ENCODE results near the gene BEND7.
"Not testable (repeated sequence)": the region's sequence is repeated elsewhere in the genome, so short reads cannot be mapped to it uniquely, and the experiment has no call there.

The BEND7 gene

GRCh38 chr10:13441476-13441875, 87.3 kb downstream of the BEND7 start:
- H3K36me3 Mint-ChIP-seq = no peaks in the 10 kb centered on the region
- no peak overlapping the region for H3K27ac Mint-ChIP-seq
- peaks cover 31 to 55% of the 10 kb centered on the region in 2 donors for H3K27me3 Mint-ChIP-seq
- no peak for DNase-seq
- H3K4me1 Mint-ChIP-seq = peaks cover 7 to 10% of the 10 kb centered on the region in 2 donors
- no peak overlapping the region for H3K4me3 Mint-ChIP-seq
- ATAC-seq (replicated peaks) = no peak
- H3K9me3 Mint-ChIP-seq = no peaks in the 10 kb centered on the region

GRCh38 chr10:13440185-13441061, 88.4 kb downstream of the BEND7 start:
- H3K36me3 Mint-ChIP-seq = no peaks in the 10 kb centered on the region
- H3K27ac Mint-ChIP-seq = no peak overlapping the region
- no peaks in the 10 kb centered on the region for H3K9me3 Mint-ChIP-seq
- ATAC-seq (replicated peaks) = peak; percentile 91 to 92
- H3K4me3 Mint-ChIP-seq = peak overlapping the region; percentile 71 to 73
- H3K27me3 Mint-ChIP-seq = peaks cover 36 to 60% of the 10 kb centered on the region in 2 donors
- peaks cover 7 to 10% of the 10 kb centered on the region in 2 donors for H3K4me1 Mint-ChIP-seq
- peak; percentile 41 for DNase-seq

- H3K27me3 Mint-ChIP-seq = peaks cover 36 to 60% of the 10 kb centered on the region in 2 donors
- peak; percentile 27 to 31 for ATAC-seq (replicated peaks)
- no peak overlapping the region for H3K27ac Mint-ChIP-seq
- H3K4me1 Mint-ChIP-seq = peaks cover 7 to 10% of the 10 kb centered on the region in 2 donors
- no peak for DNase-seq
- peak overlapping the region; percentile 71 to 73 for H3K4me3 Mint-ChIP-seq
- H3K9me3 Mint-ChIP-seq = no peaks in the 10 kb centered on the region
- H3K36me3 Mint-ChIP-seq = no peaks in the 10 kb centered on the region
Observed at GRCh38 chr10:13439313-13440184, 89.3 kb downstream of the BEND7 start.

GRCh38 chr10:13437026-13437555, 91.7 kb downstream of the BEND7 start:
- no peaks in the 10 kb centered on the region for H3K36me3 Mint-ChIP-seq
- DNase-seq = no peak
- H3K4me1 Mint-ChIP-seq = peaks cover 7 to 10% of the 10 kb centered on the region in 2 donors
- no peak for ATAC-seq (replicated peaks)
- H3K27me3 Mint-ChIP-seq = peaks cover 36 to 49% of the 10 kb centered on the region in 2 donors
- no peak overlapping the region for H3K27ac Mint-ChIP-seq
- no peak overlapping the region for H3K4me3 Mint-ChIP-seq
- no peaks in the 10 kb centered on the region for H3K9me3 Mint-ChIP-seq

- DNase-seq; H3K36me3 Mint-ChIP-seq; ATAC-seq (replicated peaks); H3K9me3 Mint-ChIP-seq; H3K4me1 Mint-ChIP-seq; H3K4me3 Mint-ChIP-seq; H3K27ac Mint-ChIP-seq: not testable (repeated sequence)
- peaks cover 9 to 28% of the 10 kb centered on the region in 2 donors for H3K27me3 Mint-ChIP-seq
Observed at GRCh38 chr10:13427943-13428342, 100.9 kb downstream of the BEND7 start.

GRCh38 chr10:13425397-13425796, 103.4 kb downstream of the BEND7 start:
- no peak overlapping the region for H3K4me3 Mint-ChIP-seq
- peaks cover 0 to 4% of the 10 kb centered on the region in 2 donors for H3K36me3 Mint-ChIP-seq
- peaks cover 6 to 12% of the 10 kb centered on the region in 2 donors for H3K4me1 Mint-ChIP-seq
- peaks cover 9 to 28% of the 10 kb centered on the region in 2 donors for H3K27me3 Mint-ChIP-seq
- DNase-seq = no peak
- no peak for ATAC-seq (replicated peaks)
- H3K9me3 Mint-ChIP-seq = peaks cover 6 to 10% of the 10 kb centered on the region in 2 donors
- no peak overlapping the region for H3K27ac Mint-ChIP-seq

GRCh38 chr10:13422800-13423199, 106.0 kb downstream of the BEND7 start:
- peaks cover 6 to 12% of the 10 kb centered on the region in 2 donors for H3K4me1 Mint-ChIP-seq

GRCh38 chr10:13421382-13421917, 107.4 kb downstream of the BEND7 start:
- peaks cover 0 to 4% of the 10 kb centered on the region in 2 donors for H3K36me3 Mint-ChIP-seq
- H3K27me3 Mint-ChIP-seq = peaks cover 8 to 20% of the 10 kb centered on the region in 2 donors
- ATAC-seq (replicated peaks) (no peak), DNase-seq (no peak)
- H3K4me1 Mint-ChIP-seq = peaks cover 9 to 17% of the 10 kb centered on the region in 2 donors
- H3K27ac Mint-ChIP-seq = no peak overlapping the region
- H3K9me3 Mint-ChIP-seq = peaks cover 6 to 8% of the 10 kb centered on the region in 2 donors
- H3K4me3 Mint-ChIP-seq = no peak overlapping the region

More at GRCh38 chr10:13422800-13423199, 106.0 kb downstream of the BEND7 start:
- Mint-ChIP-seq H3K36me3 (peaks cover 0 to 4% of the 10 kb centered on the region in 2 donors), H3K9me3 (peaks cover 6 to 8% of the 10 kb centered on the region in 2 donors), H3K27me3 (peaks cover 9 to 23% of the 10 kb centered on the region in 2 donors), H3K27ac (no peak overlapping the region), H3K4me3 (peak overlapping the region in 1 of 2 donors; percentile 10)
- ATAC-seq (replicated peaks) (no peak), DNase-seq (no peak)

- ATAC-seq (replicated peaks) = no peak
- Mint-ChIP-seq H3K9me3 (peaks cover 6% of the 10 kb centered on the region in 2 donors), H3K4me1 (peaks cover 9 to 17% of the 10 kb centered on the region in 2 donors), H3K27me3 (peaks cover 11 to 12% of the 10 kb centered on the region in 2 donors), H3K27ac (no peak overlapping the region), H3K4me3 (no peak overlapping the region), H3K36me3 (peaks cover 0 to 4% of the 10 kb centered on the region in 2 donors)
- no peak for DNase-seq
Observed at GRCh38 chr10:13420532-13421307, 108.1 kb downstream of the BEND7 start.

GRCh38 chr10:13417459-13418126, 111.2 kb downstream of the BEND7 start:
- no peaks in the 10 kb centered on the region for H3K36me3 Mint-ChIP-seq
- H3K4me1 Mint-ChIP-seq = peaks cover 4 to 9% of the 10 kb centered on the region in 2 donors
- DNase-seq = no peak

GRCh38 chr10:13416760-13417159, 112.1 kb downstream of the BEND7 start:
- peaks cover 10 to 11% of the 10 kb centered on the region in 2 donors for H3K9me3 Mint-ChIP-seq
- no peak for ATAC-seq (replicated peaks)
- peaks cover 7 to 9% of the 10 kb centered on the region in 2 donors for H3K27me3 Mint-ChIP-seq
- H3K4me1 Mint-ChIP-seq = peaks cover 3 to 5% of the 10 kb centered on the region in 2 donors
- no peak overlapping the region for H3K4me3 Mint-ChIP-seq
- no peaks in the 10 kb centered on the region for H3K36me3 Mint-ChIP-seq
- DNase-seq = no peak
- H3K27ac Mint-ChIP-seq = no peak overlapping the region

More at GRCh38 chr10:13417459-13418126, 111.2 kb downstream of the BEND7 start:
- no peak overlapping the region for H3K27ac Mint-ChIP-seq
- ATAC-seq (replicated peaks) = no peak
- H3K27me3 Mint-ChIP-seq = peaks cover 6 to 7% of the 10 kb centered on the region in 2 donors
- H3K9me3 Mint-ChIP-seq = peaks cover 11% of the 10 kb centered on the region in 2 donors
- H3K4me3 Mint-ChIP-seq = no peak overlapping the region

- Mint-ChIP-seq H3K9me3 (peaks cover 10 to 11% of the 10 kb centered on the region in 2 donors), H3K4me3 (no peak overlapping the region), H3K27me3 (peaks cover 12 to 16% of the 10 kb centered on the region in 2 donors), H3K4me1 (peaks cover 3 to 5% of the 10 kb centered on the region in 2 donors), H3K36me3 (no peaks in the 10 kb centered on the region), H3K27ac (no peak overlapping the region)
- DNase-seq = no peak
- ATAC-seq (replicated peaks) = no peak
Observed at GRCh38 chr10:13414855-13415254, 114.0 kb downstream of the BEND7 start.

- Mint-ChIP-seq H3K36me3 (no peaks in the 10 kb centered on the region), H3K9me3 (peaks cover 10 to 11% of the 10 kb centered on the region in 2 donors), H3K27ac (no peak overlapping the region), H3K4me3 (no peak overlapping the region), H3K27me3 (peaks cover 12 to 17% of the 10 kb centered on the region in 2 donors), H3K4me1 (peaks cover 3 to 5% of the 10 kb centered on the region in 2 donors)
- no peak for DNase-seq
- no peak for ATAC-seq (replicated peaks)
Observed at GRCh38 chr10:13414137-13414536, 114.7 kb downstream of the BEND7 start.

Measured in stimulated activated naive B cell treated with anti-CD40 and anti-IgM and Interleukin-4, amounts not matched to agents 10 μg/mL and 1 μg/mL and 100 μg/mL, for 72 hours (primary cell).